NT2/D1 (cell line): ENCODE measurements around the gene FPR1.

Experiments
- SUZ12 ChIP-seq: IDR thresholded peaks from 2 replicates; pipeline ENCODE4 v1.6.1; 2011; ENCODE audit not compliant: insufficient read length, insufficient read depth; ENCODE audit errors: extremely low read depth
- YY1 ChIP-seq: IDR thresholded peaks from 2 replicates; pipeline ENCODE4 v1.6.1; 2011; ENCODE audit not compliant: insufficient read length, insufficient read depth
- ZNF274 ChIP-seq: IDR thresholded peaks from 2 replicates; pipeline ENCODE4 v1.6.1; 2011; ENCODE audit warnings: mild to moderate bottlenecking, low read depth, low read length

DNA sequence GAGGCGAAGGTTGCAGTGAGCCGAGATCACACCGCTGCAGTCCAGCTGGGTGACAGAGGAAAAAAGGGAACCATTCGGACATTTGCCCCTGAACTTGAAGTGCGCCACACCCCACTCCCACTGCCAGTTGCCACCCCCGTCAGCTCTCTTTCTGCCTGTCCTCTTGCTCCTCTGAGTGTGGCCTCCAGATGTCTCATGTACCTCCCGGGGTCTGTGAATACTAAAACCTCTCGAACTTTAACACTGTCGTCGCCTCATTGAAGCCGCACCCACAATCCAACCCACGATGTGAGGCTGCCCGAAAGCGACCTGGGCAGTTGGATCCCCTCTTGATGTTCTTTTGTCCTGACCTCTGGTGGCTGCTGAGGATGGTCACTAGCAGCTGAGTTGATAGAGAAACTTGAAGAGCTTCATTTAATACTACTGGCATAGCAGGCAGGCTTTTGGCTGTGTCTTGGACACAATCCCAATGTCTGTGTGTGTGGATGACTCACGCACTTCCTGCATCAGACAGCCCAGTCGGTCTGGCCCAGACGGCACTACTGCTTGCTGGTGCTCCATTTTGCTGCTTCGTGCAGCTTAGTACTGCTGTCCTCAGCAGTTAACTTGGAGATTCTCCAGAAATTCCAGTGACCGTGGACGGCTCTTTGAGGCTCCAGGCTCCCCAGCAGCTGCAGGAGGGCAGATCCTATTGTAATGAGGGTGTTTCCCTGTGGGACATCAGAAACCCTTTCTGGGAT is 47.5 kb upstream of the FPR1 start:
- TF ChIP-seq ZNF274: no peak
- TF ChIP-seq YY1: no peak
- no peak for TF ChIP-seq SUZ12
